Right hindlimb (tissue), 1 donor: ENCODE results near the gene SLC2A6.
"Not testable (repeated sequence)": the region's sequence is repeated elsewhere in the genome, so short reads cannot be mapped to it uniquely, and the experiment has no call there.

Source experiments
- DNase-seq: peaks from one replicate; pipeline ENCODE4 v3.0.0-alpha.2; 2018

The SLC2A6 gene

GRCh38 chr9:133459476-133460404 lies 19.2 kb downstream of the SLC2A6 start, which contains the start of gene CACFD1:
TSS of gene CACFD1 (plus strand) at chr9:133459978. CDS start at chr9:133460067, 89 bp downstream.
- DNase-seq, result peak; percentile 96

- DNase-seq, result no peak
Measured at GRCh38 chr9:133458643-133459312, 20.1 kb downstream of the SLC2A6 start.

- no peak for DNase-seq
Measured at GRCh38 chr9:133457748-133458147, 21.2 kb downstream of the SLC2A6 start.

- DNase-seq, result no peak
Measured at GRCh38 chr9:133457233-133457632, 21.7 kb downstream of the SLC2A6 start.

- DNase-seq, result no peak
Measured at GRCh38 chr9:133456409-133456808, 22.5 kb downstream of the SLC2A6 start.

- no peak for DNase-seq
Measured at GRCh38 chr9:133455936-133456335, 23.0 kb downstream of the SLC2A6 start.

GRCh38 chr9:133454943-133455673 lies 23.8 kb downstream of the SLC2A6 start:
- no peak for DNase-seq

GRCh38 chr9:133454325-133454724 lies 24.6 kb downstream of the SLC2A6 start:
- no peak for DNase-seq

- DNase-seq, result no peak
Measured at GRCh38 chr9:133453651-133454050, 25.2 kb downstream of the SLC2A6 start.

- DNase-seq, result no peak
Measured at GRCh38 chr9:133452562-133452961, 26.3 kb downstream of the SLC2A6 start.

GRCh38 chr9:133451865-133452264 lies 27.0 kb downstream of the SLC2A6 start:
- DNase-seq, result not testable (repeated sequence)

- no peak for DNase-seq
Measured at GRCh38 chr9:133449760-133450159, 29.1 kb downstream of the SLC2A6 start.

- DNase-seq, result no peak
Measured at GRCh38 chr9:133448487-133448972, 30.4 kb downstream of the SLC2A6 start.

- DNase-seq, result no peak
Measured at GRCh38 chr9:133445293-133445969, 33.5 kb downstream of the SLC2A6 start.

- DNase-seq, result no peak
Measured at GRCh38 chr9:133443982-133444381, 34.9 kb downstream of the SLC2A6 start.

GRCh38 chr9:133443248-133443647 lies 35.7 kb downstream of the SLC2A6 start:
- DNase-seq, result no peak

- DNase-seq, result no peak
Measured at GRCh38 chr9:133441571-133441970, 37.3 kb downstream of the SLC2A6 start.

GRCh38 chr9:133440874-133441273 lies 38.0 kb downstream of the SLC2A6 start:
- no peak for DNase-seq

- DNase-seq, result no peak
Measured at GRCh38 chr9:133439337-133439736, 39.6 kb downstream of the SLC2A6 start.

- no peak for DNase-seq
Measured at GRCh38 chr9:133437753-133438531, 41.0 kb downstream of the SLC2A6 start.

GRCh38 chr9:133436681-133437080 lies 42.2 kb downstream of the SLC2A6 start:
- no peak for DNase-seq
